H9 (cell line): Measurements from ENCODE around the gene CAVIN1. TPM values are rescaled to one million over a fixed set of nuclear protein-coding genes. Genes with fewer than 3 reads are reported as not detected.

ENCODE experiments used
- DNase-seq: peaks from one replicate; pipeline ENCODE4 v3.0.0-alpha.2; 2017
- H2AFZ ChIP-seq: one replicate; pipeline ENCODE4 v1.6.1; 2013; ENCODE audit warnings: mild to moderate bottlenecking, low read length, control low read depth, moderate library complexity
- H2AK5ac ChIP-seq: 2 replicates; pipeline ENCODE4 v1.6.1; 2013; ENCODE audit warnings: low read length, control low read depth, mixed read lengths; ENCODE audit not compliant: insufficient read length
- H2BK120ac ChIP-seq: one replicate; pipeline ENCODE4 v1.6.1; 2013; ENCODE audit warnings: low read depth, mild to moderate bottlenecking, low read length, control low read depth, inconsistent platforms; ENCODE audit not compliant: poor library complexity, severe bottlenecking
- H2BK12ac ChIP-seq: 2 replicates; pipeline ENCODE4 v1.6.1; 2013; ENCODE audit warnings: low read length, control low read depth, mixed read lengths, low read depth; ENCODE audit not compliant: insufficient read length
- H2BK15ac ChIP-seq: 2 replicates; pipeline ENCODE4 v1.6.1; 2013; ENCODE audit warnings: low read depth, low read length, control low read depth
- H2BK20ac ChIP-seq: one replicate; pipeline ENCODE4 v1.6.1; 2013; ENCODE audit warnings: low read depth, mild to moderate bottlenecking, low read length, control low read depth, inconsistent platforms; ENCODE audit not compliant: poor library complexity, severe bottlenecking
- H2BK5ac ChIP-seq: 2 replicates; pipeline ENCODE4 v1.6.1; 2013; ENCODE audit warnings: low read length, control low read depth, mixed read lengths; ENCODE audit not compliant: insufficient read length
- H3K14ac ChIP-seq: 2 replicates; pipeline ENCODE4 v1.6.1; 2013; ENCODE audit warnings: low read length, control low read depth; ENCODE audit not compliant: insufficient read depth
- H3K18ac ChIP-seq: 2 replicates; pipeline ENCODE4 v1.6.1; 2013; ENCODE audit warnings: low read depth, mild to moderate bottlenecking, mixed read lengths, low read length, control low read depth; ENCODE audit not compliant: insufficient read length
- H3K23ac ChIP-seq: 2 replicates; pipeline ENCODE4 v1.6.1; 2013; ENCODE audit warnings: low read length, control low read depth, mixed read lengths, low read depth; ENCODE audit not compliant: insufficient read length
- H3K23me2 ChIP-seq: 2 replicates; pipeline ENCODE4 v1.6.1; 2013; ENCODE audit warnings: low read depth, mild to moderate bottlenecking, mixed read lengths, low read length, control low read depth; ENCODE audit not compliant: insufficient read length, poor library complexity, severe bottlenecking
- H3K27ac ChIP-seq: 2 replicates; pipeline ENCODE4 v1.5.1; 2013; ENCODE audit warnings: low read length, control low read depth, mixed read lengths, low read depth; ENCODE audit not compliant: insufficient read length
- H3K27me3 ChIP-seq: 2 replicates; pipeline ENCODE4 v1.6.1; 2013; ENCODE audit warnings: low read length, control low read depth, inconsistent platforms; ENCODE audit not compliant: insufficient read depth
- H3K4ac ChIP-seq: 2 replicates; pipeline ENCODE4 v1.6.1; 2013; ENCODE audit warnings: low read depth, mild to moderate bottlenecking, control low read depth, inconsistent platforms, low read length, moderate library complexity
- H3K4me1 ChIP-seq: 2 replicates; pipeline ENCODE4 v1.6.1; 2013; ENCODE audit warnings: low read length, control low read depth, inconsistent platforms; ENCODE audit not compliant: insufficient read depth
- H3K4me2 ChIP-seq: 2 replicates; pipeline ENCODE4 v1.6.1; 2013; ENCODE audit warnings: low read length, control low read depth, mixed read lengths; ENCODE audit not compliant: insufficient read length, insufficient read depth
- H3K56ac ChIP-seq: 2 replicates; pipeline ENCODE4 v1.6.1; 2013; ENCODE audit warnings: low read depth, mild to moderate bottlenecking, mixed read lengths, low read length, control low read depth; ENCODE audit not compliant: insufficient read length
- H3K79me1 ChIP-seq: 2 replicates; pipeline ENCODE4 v1.6.1; 2013; ENCODE audit warnings: low read depth, mild to moderate bottlenecking, moderate library complexity, low read length, control low read depth, inconsistent platforms; ENCODE audit not compliant: insufficient read depth, poor library complexity, severe bottlenecking
- H3K79me2 ChIP-seq: 2 replicates; pipeline ENCODE4 v1.6.1; 2013; ENCODE audit warnings: low read length, control low read depth, inconsistent platforms; ENCODE audit not compliant: insufficient read depth
- H3K9ac ChIP-seq: 2 replicates; pipeline ENCODE4 v1.6.1; 2013; ENCODE audit warnings: low read length, control low read depth, mixed read lengths; ENCODE audit not compliant: insufficient read length; ENCODE audit errors: extremely low read depth
- H3K9me3 ChIP-seq: one replicate; pipeline ENCODE4 v1.6.1; 2013; ENCODE audit warnings: low read depth, low read length, inconsistent platforms; ENCODE audit not compliant: control insufficient read depth
- H3T11ph ChIP-seq: one replicate; pipeline ENCODE4 v1.6.1; 2013; ENCODE audit warnings: mild to moderate bottlenecking, low read length, control low read depth, inconsistent platforms
- H4K20me1 ChIP-seq: one replicate; pipeline ENCODE4 v1.6.1; 2013; ENCODE audit not compliant: control insufficient read depth, insufficient read length, insufficient read depth
- H4K5ac ChIP-seq: 2 replicates; pipeline ENCODE4 v1.6.1; 2013; ENCODE audit warnings: low read depth, mild to moderate bottlenecking, mixed read lengths, low read length, control low read depth; ENCODE audit not compliant: insufficient read length
- H4K8ac ChIP-seq: replicated peaks from 2 replicates; pipeline ENCODE4 v1.6.1; 2013; ENCODE audit warnings: low read length, control low read depth, mixed read lengths, low read depth; ENCODE audit not compliant: insufficient read length
- H4K91ac ChIP-seq: 2 replicates; pipeline ENCODE4 v1.6.1; 2013; ENCODE audit warnings: low read depth, mild to moderate bottlenecking, moderate library complexity, mixed read lengths, low read length, control low read depth; ENCODE audit not compliant: insufficient read length
- H3K27ac Mint-ChIP-seq, 3 experiments: 2 replicates in 2 of 3; 3 replicates in 1 of 3; pipeline ENCODE4 v1.8.0; 2020 to 2021; ENCODE audit warnings: mixed read lengths in 3 of 3, mild to moderate bottlenecking in 1 of 3, moderate library complexity in 1 of 3
- H3K27me3 Mint-ChIP-seq: 2 replicates; pipeline ENCODE4 v1.8.0; 2021; ENCODE audit warnings: low read depth, mild to moderate bottlenecking, moderate library complexity, mixed read lengths
- H3K36me3 Mint-ChIP-seq, 3 experiments: 2 replicates in 2 of 3; 3 replicates in 1 of 3; pipeline ENCODE4 v1.8.0; 2020 to 2021; ENCODE audit warnings: low read depth in 3 of 3, mixed read lengths in 3 of 3; ENCODE audit not compliant: insufficient read depth in 1 of 3
- H3K4me1 Mint-ChIP-seq, 2 experiments: 2 replicates each; pipeline ENCODE4 v1.8.0; 2020; ENCODE audit warnings: mixed read lengths in 2 of 2
- H3K4me3 Mint-ChIP-seq, 2 experiments: 2 replicates in 1 of 2; 3 replicates in 1 of 2; pipeline ENCODE4 v1.8.0; 2020 to 2021; ENCODE audit warnings: mild to moderate bottlenecking in 2 of 2, mixed read lengths in 2 of 2, moderate library complexity in 1 of 2
- H3K9me3 Mint-ChIP-seq, 2 experiments: 2 replicates in 1 of 2; 3 replicates in 1 of 2; pipeline ENCODE4 v1.8.0; 2020; ENCODE audit warnings: mild to moderate bottlenecking in 2 of 2, mixed read lengths in 2 of 2, moderate library complexity in 1 of 2
- WGBS: extraction: QIAGEN DNeasy Blood & Tissue Kit; methylation state at CpG from one replicate; pipeline ENCODE4 v1.1.7; 2013; ENCODE audit warnings: missing lambda C conversion rate, low lambda C conversion rate, mixed read lengths; ENCODE audit not compliant: insufficient read length; ENCODE audit errors: extremely low coverage; 5-methylcytosine and 5-hydroxymethylcytosine counted together
- total RNA-seq: library from RNA; stranded (reverse); gene quantifications from 2 replicates; pipeline ENCODE4 v1.2.1, GENCODE V29; 2021
- TF ChIP-seq, protein P1 (sequence below): fragments of 200-600 bp; sonication (generic); conservative IDR thresholded peaks from 3 replicates; pipeline ENCODE4 v1.8.0; 2021; ENCODE audit warnings: antibody characterized with exemption, mild to moderate bottlenecking

The CAVIN1 gene
- total RNA-seq, 1 experiment from 2014 or later, result 65.2 TPM

DNA sequence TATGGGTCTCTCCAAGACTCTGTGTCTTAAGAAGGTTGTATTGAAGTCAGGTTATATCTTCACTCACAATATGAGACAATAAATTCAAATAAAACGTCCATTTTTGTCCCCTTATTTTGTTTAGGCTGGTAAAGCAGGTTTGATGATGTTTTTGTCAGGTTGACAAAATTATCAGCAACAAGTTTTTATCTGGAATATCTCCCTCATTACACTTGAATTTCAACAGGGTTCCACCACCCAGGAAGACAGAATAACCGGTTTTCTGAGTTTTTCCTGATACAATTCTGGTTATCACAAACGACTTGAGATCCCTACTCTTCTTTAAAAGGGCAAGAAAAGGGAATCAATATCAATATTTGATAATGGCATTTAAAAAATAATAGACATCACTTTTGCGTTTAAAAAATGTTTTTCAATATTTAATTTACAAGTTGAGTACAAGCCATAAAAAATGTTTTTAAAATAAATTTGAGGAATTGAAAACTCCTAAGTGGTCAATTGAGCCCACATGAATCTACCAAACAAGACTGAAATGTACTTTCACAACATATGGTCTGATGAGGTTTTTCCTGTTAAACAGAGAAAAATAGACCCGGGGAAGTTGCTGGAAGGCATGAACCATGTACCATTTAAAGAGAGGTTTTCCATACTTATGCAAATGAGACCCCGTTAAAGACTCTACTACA, 34.2 kb upstream of the CAVIN1 start:
- no peak overlapping the region for H3T11ph ChIP-seq
- no peak overlapping the region for H4K5ac ChIP-seq
- Mint-ChIP-seq H3K4me1 (peaks cover 25 to 34% of the 10 kb centered on the region in 2 experiments), H3K9me3 (no peaks in the 10 kb centered on the region), H3K27ac (peak overlapping the region in 2 of 3 experiments; percentile 35 to 36; a peak in 3 of 7 replicates), H3K4me3 (peak overlapping the region in 1 of 2 experiments; percentile 54; a peak in 2 of 5 replicates), H3K36me3 (peaks cover 0 to 11% (median 11%) of the 10 kb centered on the region in 3 experiments; a peak in 6 of 7 replicates), H3K27me3 (no peaks in the 10 kb centered on the region)
- TF ChIP-seq, protein P1, sequence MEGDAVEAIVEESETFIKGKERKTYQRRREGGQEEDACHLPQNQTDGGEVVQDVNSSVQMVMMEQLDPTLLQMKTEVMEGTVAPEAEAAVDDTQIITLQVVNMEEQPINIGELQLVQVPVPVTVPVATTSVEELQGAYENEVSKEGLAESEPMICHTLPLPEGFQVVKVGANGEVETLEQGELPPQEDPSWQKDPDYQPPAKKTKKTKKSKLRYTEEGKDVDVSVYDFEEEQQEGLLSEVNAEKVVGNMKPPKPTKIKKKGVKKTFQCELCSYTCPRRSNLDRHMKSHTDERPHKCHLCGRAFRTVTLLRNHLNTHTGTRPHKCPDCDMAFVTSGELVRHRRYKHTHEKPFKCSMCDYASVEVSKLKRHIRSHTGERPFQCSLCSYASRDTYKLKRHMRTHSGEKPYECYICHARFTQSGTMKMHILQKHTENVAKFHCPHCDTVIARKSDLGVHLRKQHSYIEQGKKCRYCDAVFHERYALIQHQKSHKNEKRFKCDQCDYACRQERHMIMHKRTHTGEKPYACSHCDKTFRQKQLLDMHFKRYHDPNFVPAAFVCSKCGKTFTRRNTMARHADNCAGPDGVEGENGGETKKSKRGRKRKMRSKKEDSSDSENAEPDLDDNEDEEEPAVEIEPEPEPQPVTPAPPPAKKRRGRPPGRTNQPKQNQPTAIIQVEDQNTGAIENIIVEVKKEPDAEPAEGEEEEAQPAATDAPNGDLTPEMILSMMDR, result no peak
- no peak overlapping the region for H3K4ac ChIP-seq
- H3K23ac ChIP-seq, result no peak overlapping the region
- H2BK12ac ChIP-seq, result no peak overlapping the region
- DNase-seq, result no peak
- H3K14ac ChIP-seq, result no peak overlapping the region
- no peak overlapping the region for H4K8ac ChIP-seq
- H2AK5ac ChIP-seq, result no peak overlapping the region
- no peak overlapping the region for H4K91ac ChIP-seq
- peaks cover 8% of the 10 kb centered on the region for H3K23me2 ChIP-seq
- no peaks in the 10 kb centered on the region for H3K4me1 ChIP-seq
- no peak overlapping the region for H3K9ac ChIP-seq
- no peak overlapping the region for H3K56ac ChIP-seq
- no peak overlapping the region for H3K4me2 ChIP-seq
- no peaks in the 10 kb centered on the region for H4K20me1 ChIP-seq
- no peaks in the 10 kb centered on the region for H3K79me1 ChIP-seq
- H2BK15ac ChIP-seq, result no peak overlapping the region
- no peak overlapping the region for H3K18ac ChIP-seq
- no peaks in the 10 kb centered on the region for H3K79me2 ChIP-seq
- H2BK120ac ChIP-seq, result no peak overlapping the region
- WGBS, result no CpG with 5 or more reads among the region's 6 CpGs
- no peak overlapping the region for H3K27ac ChIP-seq
- no peaks in the 10 kb centered on the region for H3K27me3 ChIP-seq
- H3K9me3 ChIP-seq, result no peaks in the 10 kb centered on the region
- no peak overlapping the region for H2AFZ ChIP-seq
- no peak overlapping the region for H2BK20ac ChIP-seq
- H2BK5ac ChIP-seq, result no peak overlapping the region
